SK-N-MC (cell line): Measurements from ENCODE around the gene PVR.

Source experiments
- DNase-seq: peaks from one replicate; pipeline ENCODE4 v3.0.0-alpha.2; 2011; ENCODE audit warnings: low read depth, low spot score
- H3K27ac ChIP-seq: fragments of 200-600 bp; sonication (generic); 2 replicates; pipeline ENCODE4 v1.5.1; 2016; ENCODE audit warnings: mixed run types
- H3K36me3 ChIP-seq: fragments of 200-600 bp; sonication (generic); 2 replicates; pipeline ENCODE4 v1.6.1; 2017; ENCODE audit warnings: antibody characterized with exemption, low read length, mixed read lengths; ENCODE audit not compliant: insufficient read depth
- H3K4me3 ChIP-seq: fragments of 200-600 bp; sonication (generic); 2 replicates; pipeline ENCODE4 v1.5.1; 2016
- H3K9ac ChIP-seq: fragments of 200-600 bp; sonication (generic); 2 replicates; pipeline ENCODE4 v1.8.0; 2017; ENCODE audit warnings: mixed run types, mixed read lengths; ENCODE audit not compliant: insufficient read length
- H3K9me3 ChIP-seq: fragments of 200-600 bp; sonication (generic); 2 replicates; pipeline ENCODE4 v1.6.1; 2017; ENCODE audit warnings: low read depth, mild to moderate bottlenecking, antibody characterized with exemption, low read length, moderate library complexity, mixed read lengths
- EZH2 ChIP-seq: fragments of 200-600 bp; sonication (generic); IDR thresholded peaks from one replicate; pipeline ENCODE4 v1.6.1; 2017; ENCODE audit warnings: antibody characterized with exemption
- FOXP2 ChIP-seq: optimal IDR thresholded peaks from 2 replicates; pipeline ENCODE3; 2011; ENCODE audit warnings: mild to moderate bottlenecking, moderate library complexity; ENCODE audit not compliant: insufficient read depth; ENCODE audit errors: extremely low read length, control extremely low read depth
- POLR2AphosphoS5 ChIP-seq: IDR thresholded peaks from 2 replicates; pipeline ENCODE4 v1.6.1; 2012; ENCODE audit warnings: mild to moderate bottlenecking, low read depth, low read length, borderline replicate concordance

The PVR gene

GRCh38 chr19:44696939-44697669 is 53.4 kb downstream of the PVR start:
- no peak overlapping the region for H3K27ac ChIP-seq
- H3K4me3 ChIP-seq, result 0 out of 2 replicates have a peak overlapping the region, but pooled peaks have one; percentile 15
- TF ChIP-seq EZH2 (no peak), POLR2AphosphoS5 (no peak), FOXP2 (no peak)
- H3K9me3 ChIP-seq, result no peaks in the 10 kb centered on the region
- H3K9ac ChIP-seq, result peak overlapping the region; percentile 1
- no peak for DNase-seq
- no peaks in the 10 kb centered on the region for H3K36me3 ChIP-seq

DNA sequence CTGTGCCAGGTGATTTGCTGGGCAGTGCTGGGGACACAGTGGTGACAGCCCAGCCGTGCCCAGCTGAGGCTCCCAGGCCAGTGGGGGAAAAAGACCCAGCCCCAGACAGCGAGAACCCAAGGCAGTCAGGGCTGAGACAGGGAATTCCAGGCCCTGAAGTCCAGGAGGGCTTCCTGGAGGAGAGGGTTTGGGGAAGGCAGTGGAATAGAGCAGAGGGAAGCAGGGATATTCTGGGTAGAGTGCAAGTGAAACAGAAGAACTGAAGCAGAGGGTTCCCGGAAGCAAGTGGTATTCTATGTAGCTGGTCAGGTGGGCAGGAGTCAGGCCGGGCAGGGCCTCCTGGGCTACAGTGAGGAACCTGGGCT is 53.9 kb downstream of the PVR start:
- no peak for DNase-seq
- Histone ChIP-seq H3K4me3 (no peak overlapping the region), H3K27ac (no peak overlapping the region), H3K9ac (no peak overlapping the region), H3K9me3 (no peaks in the 10 kb centered on the region), H3K36me3 (no peaks in the 10 kb centered on the region)
- no peak for TF ChIP-seq FOXP2
- TF ChIP-seq POLR2AphosphoS5, result no peak
- TF ChIP-seq EZH2, result no peak

- Histone ChIP-seq H3K9ac (no peak within 1 kb of the TSS), H3K27ac (no peak within 1 kb of the TSS), H3K36me3 (no peaks in the 10 kb centered on the region), H3K4me3 (no peak within 1 kb of the TSS), H3K9me3 (no peaks in the 10 kb centered on the region)
- no peak for TF ChIP-seq FOXP2
- no peak for TF ChIP-seq EZH2
- TF ChIP-seq POLR2AphosphoS5, result no peak
- DNase-seq, result no peak
These were observed 54.9 kb downstream of the PVR start, which contains the start of gene CEACAM16 for GRCh38 chr19:44698492-44699201. Gene CEACAM16, plus strand, starts transcription at chr19:44699151. Its CDS starts 2,306 bp downstream, at chr19:44701457.

DNA sequence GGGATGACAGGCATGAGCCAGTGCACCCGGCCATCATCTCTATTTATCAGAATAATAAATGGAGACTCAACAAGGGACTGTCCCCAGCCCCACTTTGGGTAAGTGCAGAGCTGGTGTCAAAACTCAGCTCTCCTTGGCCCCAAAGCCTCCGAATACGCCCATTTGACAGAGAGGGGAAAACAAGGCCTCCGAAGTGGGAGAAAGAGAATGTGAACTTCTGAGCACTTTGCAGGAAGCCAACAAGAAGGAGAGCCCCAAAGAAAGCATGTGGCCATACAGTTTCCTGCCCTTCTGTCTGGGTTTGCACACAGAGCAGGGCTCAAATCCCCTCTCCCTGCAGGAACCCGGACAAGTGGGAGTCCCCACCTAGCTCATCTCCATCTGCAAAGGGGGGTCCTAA is 56.8 kb downstream of the PVR start:
- no peak overlapping the region for H3K9ac ChIP-seq
- no peak overlapping the region for H3K4me3 ChIP-seq
- no peaks in the 10 kb centered on the region for H3K36me3 ChIP-seq
- H3K27ac ChIP-seq, result no peak overlapping the region
- H3K9me3 ChIP-seq, result no peaks in the 10 kb centered on the region
- TF ChIP-seq EZH2 (no peak), FOXP2 (no peak), POLR2AphosphoS5 (no peak)
- no peak for DNase-seq

DNA sequence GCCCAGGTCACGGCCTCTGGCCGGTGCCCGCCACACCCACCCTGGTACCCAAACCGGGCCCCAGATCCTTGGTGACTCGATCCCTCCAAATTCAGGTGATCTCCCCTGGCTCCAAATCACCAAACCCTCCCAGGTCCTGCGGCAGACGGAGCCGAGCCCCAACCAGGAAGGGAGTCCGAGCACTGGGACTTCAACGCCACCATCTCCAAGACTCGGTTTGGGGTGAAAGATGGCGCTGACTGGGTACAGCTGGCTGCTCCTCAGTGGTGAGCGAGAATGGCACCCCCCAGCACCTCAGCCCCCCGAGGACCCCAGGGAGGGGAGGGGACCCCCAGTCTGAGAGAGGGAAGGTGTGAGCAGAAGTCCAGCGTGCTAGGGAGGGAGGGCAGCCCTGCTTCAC is 57.5 kb downstream of the PVR start:
- no peak overlapping the region for H3K9ac ChIP-seq
- H3K9me3 ChIP-seq, result no peaks in the 10 kb centered on the region
- H3K36me3 ChIP-seq, result no peaks in the 10 kb centered on the region
- no peak overlapping the region for H3K4me3 ChIP-seq
- no peak overlapping the region for H3K27ac ChIP-seq
- no peak for DNase-seq
- TF ChIP-seq EZH2, result no peak
- TF ChIP-seq FOXP2, result no peak
- TF ChIP-seq POLR2AphosphoS5, result no peak

GRCh38 chr19:44702551-44703176 is 59.0 kb downstream of the PVR start:
- Histone ChIP-seq H3K27ac (no peak overlapping the region), H3K9me3 (no peaks in the 10 kb centered on the region), H3K36me3 (no peaks in the 10 kb centered on the region), H3K9ac (no peak overlapping the region), H3K4me3 (no peak overlapping the region)
- no peak for DNase-seq
- no peak for TF ChIP-seq FOXP2
- TF ChIP-seq POLR2AphosphoS5, result no peak
- TF ChIP-seq EZH2, result no peak

- no peaks in the 10 kb centered on the region for H3K9me3 ChIP-seq
- DNase-seq, result no peak
- no peak overlapping the region for H3K4me3 ChIP-seq
- TF ChIP-seq POLR2AphosphoS5, result no peak
- TF ChIP-seq FOXP2, result no peak
- no peak for TF ChIP-seq EZH2
- H3K27ac ChIP-seq, result no peak overlapping the region
- no peaks in the 10 kb centered on the region for H3K36me3 ChIP-seq
- H3K9ac ChIP-seq, result no peak overlapping the region
These were observed 59.8 kb downstream of the PVR start for GRCh38 chr19:44703336-44704078.

GRCh38 chr19:44704982-44705381 is 61.3 kb downstream of the PVR start:
- no peak for DNase-seq
- TF ChIP-seq EZH2 (no peak), FOXP2 (no peak), POLR2AphosphoS5 (no peak)
- H3K9ac ChIP-seq, result no peak overlapping the region
- no peak overlapping the region for H3K27ac ChIP-seq
- no peak overlapping the region for H3K4me3 ChIP-seq
- H3K9me3 ChIP-seq, result no peaks in the 10 kb centered on the region
- no peaks in the 10 kb centered on the region for H3K36me3 ChIP-seq
